Activated CD4-positive, alpha-beta memory T cell treated with anti-CD3 and anti-CD28 coated beads, Interleukin-2, amount 10 ng/mL, durations not matched to agents 7 days and 5 days (primary cell): Measurements from ENCODE around the gene HS6ST3. TPM values are rescaled to one million over a fixed set of nuclear protein-coding genes. Genes with fewer than 3 reads are reported as not detected.

Experiments
- CTCF ChIA-PET: fragments of 350-600 bp; sonication (Branson Sonifier 250); formaldehyde crosslinking; loops from one replicate; lab custom pipeline; 2021; ENCODE audit warnings: antibody characterized with exemption, inconsistent platforms; lab: Charles Lee
- POLR2A ChIA-PET: fragments of 350-600 bp; sonication (Branson Sonifier 250); formaldehyde crosslinking; loops from one replicate; lab custom pipeline; 2021; ENCODE audit warnings: antibody characterized with exemption; lab: Charles Lee
- DNase-seq: peaks from one replicate; pipeline ENCODE4 v3.0.0-alpha.2; 2020
- H3K27ac Mint-ChIP-seq: one replicate; pipeline ENCODE4 v1.8.0; 2021; ENCODE audit warnings: mild to moderate bottlenecking, mixed read lengths
- H3K27me3 Mint-ChIP-seq: one replicate; pipeline ENCODE4 v1.8.0; 2021; ENCODE audit warnings: mixed read lengths
- H3K36me3 Mint-ChIP-seq: one replicate; pipeline ENCODE4 v1.8.0; 2021; ENCODE audit warnings: low read depth, mixed read lengths
- H3K4me1 Mint-ChIP-seq: one replicate; pipeline ENCODE4 v1.8.0; 2021; ENCODE audit warnings: mixed read lengths
- H3K4me3 Mint-ChIP-seq: one replicate; pipeline ENCODE4 v1.8.0; 2021; ENCODE audit warnings: mild to moderate bottlenecking, mixed read lengths
- H3K9me3 Mint-ChIP-seq: one replicate; pipeline ENCODE4 v1.8.0; 2021; ENCODE audit warnings: mixed read lengths
- total RNA-seq, 2 experiments: library from RNA; stranded (reverse); gene quantifications; one replicate each; pipeline ENCODE4 v1.2.3, GENCODE V29; 2021

The HS6ST3 gene
- total RNA-seq, 2 experiments from 2014 or later: not detected

DNA sequence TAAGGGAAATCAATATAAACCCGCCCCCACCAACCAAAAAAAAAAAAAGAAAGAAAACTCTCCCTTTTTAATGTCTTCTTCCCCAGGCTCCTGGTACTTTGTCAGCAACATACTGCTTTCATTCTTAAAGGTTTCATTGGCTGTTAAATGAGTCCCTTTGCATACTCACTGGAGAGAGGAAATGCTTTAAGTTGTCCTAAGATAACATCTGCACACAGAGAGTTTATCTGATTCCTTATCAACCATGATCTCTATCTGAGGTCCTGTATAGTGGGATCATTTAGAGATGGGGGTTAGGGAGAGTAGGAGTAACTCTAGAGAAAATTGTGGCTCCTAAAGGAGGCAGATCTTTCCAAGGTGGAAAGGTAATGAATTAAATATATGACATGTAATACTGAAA lies 747.9 kb downstream of the HS6ST3 start:
- H3K27ac Mint-ChIP-seq: no peak overlapping the region
- H3K27me3 Mint-ChIP-seq: no peaks in the 10 kb centered on the region
- no peaks in the 10 kb centered on the region for H3K4me1 Mint-ChIP-seq
- H3K9me3 Mint-ChIP-seq: peaks cover 4% of the 10 kb centered on the region
- no peak overlapping the region for H3K4me3 Mint-ChIP-seq
- no peaks in the 10 kb centered on the region for H3K36me3 Mint-ChIP-seq
- ChIA-PET CTCF (no interaction called here), POLR2A (no interaction called here)
- DNase-seq: no peak

DNA sequence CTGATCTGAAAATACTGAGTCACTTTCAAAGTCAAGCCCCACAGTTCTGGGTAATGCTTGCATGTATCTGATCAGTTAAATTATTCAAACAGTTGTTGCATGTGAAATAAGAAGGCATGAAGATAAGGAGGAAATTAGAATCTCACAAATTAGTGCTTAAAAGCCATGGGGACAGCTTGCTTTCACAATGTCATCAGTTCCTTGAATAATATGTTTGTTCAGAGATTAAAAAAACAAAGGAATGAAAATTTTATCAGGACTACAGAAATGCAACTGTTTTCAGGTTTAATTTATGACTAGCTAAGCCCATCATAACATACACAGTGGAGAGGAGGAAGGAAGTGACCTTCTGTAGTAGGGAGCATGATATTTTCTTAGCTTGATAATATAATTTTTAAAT lies 754.3 kb downstream of the HS6ST3 start:
- H3K4me3 Mint-ChIP-seq: no peak overlapping the region
- H3K9me3 Mint-ChIP-seq: no peaks in the 10 kb centered on the region
- ChIA-PET POLR2A (no interaction called here), CTCF (no interaction called here)
- no peaks in the 10 kb centered on the region for H3K27me3 Mint-ChIP-seq
- no peaks in the 10 kb centered on the region for H3K4me1 Mint-ChIP-seq
- DNase-seq: no peak
- no peaks in the 10 kb centered on the region for H3K36me3 Mint-ChIP-seq
- H3K27ac Mint-ChIP-seq: no peak overlapping the region

DNA sequence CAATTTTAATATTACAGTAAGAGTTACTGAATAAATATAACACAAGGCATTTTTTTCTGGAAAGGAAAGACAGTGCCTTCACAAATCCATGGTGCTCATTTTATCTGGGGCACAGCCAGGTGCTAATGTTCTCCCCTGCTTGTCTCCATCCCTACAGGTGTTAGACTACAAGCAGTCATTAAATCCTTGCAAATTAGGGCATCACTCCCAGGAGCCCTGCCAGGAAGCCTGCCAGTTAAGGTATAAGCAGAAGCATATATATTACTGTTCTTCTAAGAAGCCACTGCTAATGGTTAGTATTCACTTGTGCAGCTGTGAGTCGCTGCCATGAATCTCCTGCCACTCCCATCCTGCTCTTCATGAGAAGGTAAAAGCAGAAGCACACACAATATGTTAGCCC lies 754.7 kb downstream of the HS6ST3 start:
- no peak overlapping the region for H3K4me3 Mint-ChIP-seq
- H3K27ac Mint-ChIP-seq: no peak overlapping the region
- DNase-seq: no peak
- ChIA-PET CTCF (no interaction called here), POLR2A (no interaction called here)
- no peaks in the 10 kb centered on the region for H3K4me1 Mint-ChIP-seq
- no peaks in the 10 kb centered on the region for H3K27me3 Mint-ChIP-seq
- no peaks in the 10 kb centered on the region for H3K36me3 Mint-ChIP-seq
- no peaks in the 10 kb centered on the region for H3K9me3 Mint-ChIP-seq

DNA sequence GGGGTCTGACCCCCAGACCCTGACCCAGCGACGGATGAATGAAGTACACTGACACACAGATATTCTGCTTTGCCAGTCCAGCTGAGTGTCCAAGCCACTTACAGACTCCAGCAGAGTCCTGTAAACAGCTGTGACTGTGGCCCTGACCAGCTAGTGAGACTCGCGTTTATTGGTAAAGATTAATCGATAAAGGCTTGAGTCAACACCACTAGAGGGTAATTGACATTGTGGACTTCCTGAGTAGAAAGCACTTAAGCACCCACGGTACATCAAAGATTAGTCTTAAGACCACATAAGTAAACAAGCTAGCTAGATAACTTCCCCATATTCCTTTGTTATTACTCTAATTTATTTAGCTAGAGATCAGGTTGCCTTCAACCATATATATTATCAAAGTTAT lies 758.4 kb downstream of the HS6ST3 start:
- Mint-ChIP-seq H3K27ac (no peak overlapping the region), H3K4me3 (no peak overlapping the region), H3K36me3 (no peaks in the 10 kb centered on the region), H3K27me3 (no peaks in the 10 kb centered on the region), H3K9me3 (no peaks in the 10 kb centered on the region), H3K4me1 (no peaks in the 10 kb centered on the region)
- CTCF ChIA-PET: no interaction called here
- DNase-seq: no peak
- POLR2A ChIA-PET: no interaction called here

DNA sequence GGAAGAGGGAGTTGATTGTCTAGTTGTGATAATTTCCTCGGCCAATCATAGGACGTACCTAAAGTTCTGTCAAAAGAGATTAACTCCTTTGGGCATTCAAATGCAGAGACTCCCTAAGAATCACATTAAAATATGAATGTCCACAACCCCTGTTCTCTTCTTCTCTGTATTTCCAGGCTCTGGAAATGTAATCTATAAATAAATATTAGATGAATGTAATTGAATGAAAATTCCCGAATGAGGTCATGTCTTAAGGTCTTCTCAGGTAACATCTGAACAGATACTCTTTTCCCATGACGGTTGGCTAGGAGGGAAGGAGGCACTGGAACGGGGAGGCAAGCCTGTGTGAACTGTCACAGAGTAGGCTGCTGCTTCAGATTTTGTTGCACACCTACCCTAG lies 759.2 kb downstream of the HS6ST3 start:
- no peaks in the 10 kb centered on the region for H3K9me3 Mint-ChIP-seq
- POLR2A ChIA-PET: no interaction called here
- no peak overlapping the region for H3K27ac Mint-ChIP-seq
- no peaks in the 10 kb centered on the region for H3K27me3 Mint-ChIP-seq
- no peaks in the 10 kb centered on the region for H3K4me1 Mint-ChIP-seq
- CTCF ChIA-PET: no interaction called here
- no peak for DNase-seq
- H3K4me3 Mint-ChIP-seq: no peak overlapping the region
- H3K36me3 Mint-ChIP-seq: no peaks in the 10 kb centered on the region

DNA sequence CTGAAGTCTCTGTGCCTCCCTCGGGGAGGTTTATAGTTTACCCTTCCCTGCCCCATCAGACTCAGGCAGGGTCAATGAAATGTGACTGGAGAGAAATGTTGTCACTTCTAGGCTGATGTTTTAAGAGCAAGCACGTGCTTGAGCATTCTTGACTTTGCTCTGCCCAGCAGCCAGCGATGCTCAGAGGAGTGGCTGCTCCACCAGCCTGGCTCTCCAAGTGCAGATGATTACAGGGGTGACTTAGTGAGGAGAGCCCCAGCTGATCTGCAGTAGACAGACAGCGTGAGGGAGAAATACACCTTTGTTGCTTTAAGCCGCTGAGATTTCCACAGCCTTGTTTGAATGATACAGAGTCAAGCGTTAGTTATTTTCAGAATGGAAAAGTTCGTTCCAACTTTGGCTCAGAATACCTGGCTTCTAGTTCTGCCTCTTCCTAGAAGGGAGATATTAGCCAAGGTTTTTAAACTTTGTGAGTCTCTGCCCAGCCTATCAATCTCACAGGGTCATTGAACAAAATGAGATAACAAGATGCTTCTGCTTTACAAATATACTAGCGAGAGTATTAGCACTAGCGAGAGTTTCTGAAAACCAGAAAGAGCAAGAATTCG lies 760.7 kb downstream of the HS6ST3 start:
- POLR2A ChIA-PET: no interaction called here

DNA sequence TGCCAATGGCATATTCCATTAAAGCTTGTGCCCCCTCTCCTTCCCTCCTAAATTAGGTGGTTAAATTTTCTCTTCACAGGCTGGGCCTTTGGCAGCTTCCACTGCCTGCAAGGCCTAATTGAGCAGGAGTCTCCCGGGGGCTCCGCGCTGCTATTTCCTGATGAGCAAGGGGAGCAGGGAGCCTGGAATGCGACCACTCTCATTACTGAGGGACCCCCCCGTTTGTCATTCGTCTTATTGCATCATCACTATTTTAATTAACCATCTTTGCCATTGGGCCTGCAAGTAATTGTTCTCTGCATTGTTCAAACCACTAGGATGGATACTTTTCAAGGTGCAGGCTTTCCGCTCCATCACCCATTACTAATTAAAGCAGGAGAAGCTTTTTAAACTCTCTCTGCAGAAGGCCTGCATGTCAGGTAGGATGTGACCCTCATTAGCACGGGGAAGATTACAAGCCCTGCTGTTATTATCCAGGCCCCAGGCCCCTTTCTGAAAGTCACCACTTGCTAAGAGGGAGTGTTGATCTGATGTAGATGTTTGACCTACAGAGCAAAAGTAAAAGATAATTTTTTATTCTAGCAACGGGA lies 762.0 kb downstream of the HS6ST3 start:
- Mint-ChIP-seq H3K27ac (no peak overlapping the region), H3K4me3 (no peak overlapping the region), H3K36me3 (no peaks in the 10 kb centered on the region), H3K9me3 (no peaks in the 10 kb centered on the region), H3K4me1 (no peaks in the 10 kb centered on the region), H3K27me3 (no peaks in the 10 kb centered on the region)
- POLR2A ChIA-PET: no interaction called here
- DNase-seq: no peak
- CTCF ChIA-PET: no interaction called here

More for the DNA sequence above, 760.7 kb downstream of the HS6ST3 start:
- no peak overlapping the region for H3K27ac Mint-ChIP-seq
- no peaks in the 10 kb centered on the region for H3K4me1 Mint-ChIP-seq
- DNase-seq: no peak
- no peak overlapping the region for H3K4me3 Mint-ChIP-seq
- H3K36me3 Mint-ChIP-seq: no peaks in the 10 kb centered on the region
- no peaks in the 10 kb centered on the region for H3K27me3 Mint-ChIP-seq
- no peaks in the 10 kb centered on the region for H3K9me3 Mint-ChIP-seq
- CTCF ChIA-PET: no interaction called here

DNA sequence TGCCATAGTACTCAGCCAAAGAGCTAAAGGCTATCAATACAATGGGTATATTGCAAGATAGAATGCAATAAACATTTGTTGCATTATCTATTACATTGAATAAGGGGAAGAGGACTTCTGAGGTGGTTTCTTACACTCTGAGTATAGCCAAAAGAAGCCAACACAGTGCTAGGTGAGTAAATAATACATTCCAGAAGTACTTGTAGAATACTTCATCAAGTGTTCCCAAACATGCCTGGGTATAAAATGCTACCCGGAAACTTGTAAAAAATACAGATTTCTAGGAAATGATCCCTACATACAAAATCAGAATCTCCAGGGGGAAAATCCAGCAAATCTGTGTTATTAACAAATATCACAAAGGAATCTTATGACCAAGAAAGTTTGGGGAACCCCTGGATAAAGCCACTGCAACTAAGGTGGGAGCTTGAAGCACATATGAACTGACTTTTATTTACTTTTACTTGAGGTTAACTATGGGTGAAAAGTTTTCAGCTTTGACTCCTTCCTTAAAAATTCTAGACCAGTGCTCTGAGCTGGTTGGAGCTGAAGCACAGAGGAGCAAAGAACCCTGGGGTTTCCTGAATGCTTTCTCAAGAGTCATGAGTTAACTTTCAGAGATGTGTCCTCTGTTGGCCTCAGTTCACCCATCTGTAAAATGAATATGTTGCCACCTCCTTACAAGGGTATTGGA lies 768.4 kb downstream of the HS6ST3 start:
- Mint-ChIP-seq H3K4me1 (no peaks in the 10 kb centered on the region), H3K27ac (no peak overlapping the region)
- CTCF ChIA-PET: no interaction called here

DNA sequence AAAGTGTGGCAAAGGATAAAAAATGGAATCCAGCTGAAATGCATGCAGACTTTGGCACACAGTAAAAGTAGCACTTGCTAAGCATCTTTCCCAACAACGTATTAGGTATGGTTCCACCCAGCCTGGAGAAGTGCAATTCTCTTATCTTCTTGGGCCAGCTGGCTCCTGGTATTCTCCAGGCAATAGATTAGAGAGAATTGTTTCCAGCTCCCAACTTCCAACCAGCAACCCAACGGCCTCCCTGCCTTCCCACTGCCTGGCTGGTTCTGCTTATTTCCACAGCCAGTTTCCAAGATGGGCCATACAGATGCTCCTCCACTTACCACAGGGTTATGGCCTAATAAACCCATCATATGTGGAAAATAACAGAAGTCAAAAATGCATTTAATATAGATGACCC lies 771.0 kb downstream of the HS6ST3 start:
- Mint-ChIP-seq H3K9me3 (no peaks in the 10 kb centered on the region), H3K36me3 (no peaks in the 10 kb centered on the region), H3K27me3 (no peaks in the 10 kb centered on the region), H3K4me1 (no peaks in the 10 kb centered on the region), H3K4me3 (no peak overlapping the region), H3K27ac (no peak overlapping the region)
- DNase-seq: no peak
- ChIA-PET CTCF (interaction anchor here (0.6 kb wide), 1 partner anchor 19 kb away, joined by 3 read pairs; no protein-coding TSS in a partner anchor), POLR2A (no interaction called here)

More for the DNA sequence above, 768.4 kb downstream of the HS6ST3 start:
- no peak for DNase-seq
- H3K4me3 Mint-ChIP-seq: no peak overlapping the region
- no peaks in the 10 kb centered on the region for H3K9me3 Mint-ChIP-seq
- no peaks in the 10 kb centered on the region for H3K36me3 Mint-ChIP-seq
- no peaks in the 10 kb centered on the region for H3K27me3 Mint-ChIP-seq
- POLR2A ChIA-PET: no interaction called here

DNA sequence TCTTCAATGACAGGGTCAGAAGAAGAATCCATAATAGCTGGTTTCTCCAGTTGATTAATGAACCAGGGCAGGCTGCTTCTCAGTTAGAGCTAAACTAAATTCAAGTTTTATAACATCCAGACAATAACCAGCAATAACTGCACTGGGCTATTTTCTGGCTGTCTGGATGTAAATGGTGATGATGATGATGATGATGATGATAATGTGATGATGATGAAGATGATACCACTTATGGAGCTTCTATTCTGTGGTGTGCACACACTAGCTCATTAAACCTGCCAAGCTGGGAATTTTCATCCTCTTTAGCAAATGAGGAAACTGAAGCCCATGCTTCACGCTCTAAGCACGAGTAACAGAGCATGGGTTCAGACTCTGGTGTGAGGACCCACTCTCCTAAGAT lies 772.2 kb downstream of the HS6ST3 start:
- no peaks in the 10 kb centered on the region for H3K9me3 Mint-ChIP-seq
- ChIA-PET POLR2A (no interaction called here), CTCF (no interaction called here)
- no peaks in the 10 kb centered on the region for H3K4me1 Mint-ChIP-seq
- H3K27ac Mint-ChIP-seq: no peak overlapping the region
- H3K27me3 Mint-ChIP-seq: no peaks in the 10 kb centered on the region
- no peak overlapping the region for H3K4me3 Mint-ChIP-seq
- no peak for DNase-seq
- H3K36me3 Mint-ChIP-seq: no peaks in the 10 kb centered on the region

DNA sequence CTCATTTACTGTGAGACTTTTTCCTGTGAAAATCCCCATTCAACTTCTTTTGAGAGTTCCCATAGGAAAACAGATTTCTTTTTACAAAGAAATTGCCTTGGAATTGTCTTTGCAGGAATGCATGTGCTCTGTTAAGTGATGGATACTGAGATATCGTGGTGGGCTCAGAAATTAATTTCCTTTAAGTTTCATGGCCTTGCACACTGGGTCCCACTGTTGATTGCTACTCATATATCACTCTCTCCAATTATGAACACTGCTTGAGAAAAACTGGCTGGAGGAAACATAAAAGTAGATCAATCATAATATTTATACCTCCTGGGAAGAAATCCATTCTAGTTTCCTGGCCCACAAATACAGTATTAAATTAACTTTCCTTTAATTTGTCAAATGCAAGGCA lies 773.1 kb downstream of the HS6ST3 start:
- H3K4me3 Mint-ChIP-seq: no peak overlapping the region
- H3K27me3 Mint-ChIP-seq: no peaks in the 10 kb centered on the region
- H3K27ac Mint-ChIP-seq: no peak overlapping the region
- no peaks in the 10 kb centered on the region for H3K36me3 Mint-ChIP-seq
- ChIA-PET POLR2A (no interaction called here), CTCF (no interaction called here)
- no peak for DNase-seq
- no peaks in the 10 kb centered on the region for H3K4me1 Mint-ChIP-seq
- H3K9me3 Mint-ChIP-seq: no peaks in the 10 kb centered on the region

DNA sequence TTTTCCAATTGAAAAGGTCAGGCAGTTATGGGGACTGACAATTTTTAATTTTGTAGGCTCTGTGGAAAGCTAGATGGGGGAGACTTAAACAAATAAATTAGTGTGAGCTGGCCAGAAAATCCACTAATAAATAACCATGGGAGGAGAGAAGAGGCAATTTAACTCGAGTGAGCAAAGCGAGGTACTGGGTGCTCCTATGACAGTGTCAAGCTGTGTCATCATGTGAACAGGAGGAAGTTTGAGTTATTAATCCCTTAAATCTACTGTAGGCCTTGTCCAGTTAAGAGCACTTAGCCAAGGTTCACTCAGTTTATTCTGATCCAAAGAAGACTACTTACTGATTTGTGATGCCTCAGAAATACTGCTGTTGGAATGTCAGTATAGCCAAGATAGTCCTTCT lies 781.6 kb downstream of the HS6ST3 start:
- H3K27me3 Mint-ChIP-seq: no peaks in the 10 kb centered on the region
- DNase-seq: no peak
- no peaks in the 10 kb centered on the region for H3K36me3 Mint-ChIP-seq
- no peaks in the 10 kb centered on the region for H3K9me3 Mint-ChIP-seq
- ChIA-PET CTCF (no interaction called here), POLR2A (no interaction called here)
- no peaks in the 10 kb centered on the region for H3K4me1 Mint-ChIP-seq
- H3K4me3 Mint-ChIP-seq: no peak overlapping the region
- H3K27ac Mint-ChIP-seq: no peak overlapping the region

DNA sequence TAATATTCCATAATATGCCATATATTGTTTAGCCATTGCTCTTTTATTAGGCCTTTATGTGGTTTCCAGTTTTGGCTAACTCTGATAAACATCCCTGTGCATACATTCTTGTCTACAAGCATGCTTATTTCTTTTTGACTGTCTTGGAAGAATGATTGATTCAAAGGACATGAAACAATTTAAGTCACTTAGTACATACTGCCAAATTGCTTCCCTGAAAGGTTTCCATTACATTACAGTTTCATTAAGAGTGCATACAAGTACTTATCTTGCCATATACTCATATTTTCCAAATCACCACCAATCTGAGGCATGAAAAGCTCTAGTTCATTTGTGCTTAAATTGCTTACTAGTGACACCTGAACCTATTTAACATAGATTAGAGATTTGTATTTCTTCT lies 790.5 kb downstream of the HS6ST3 start:
- ChIA-PET POLR2A (no interaction called here), CTCF (interaction anchor here (0.6 kb wide), 1 partner anchor 473 kb away, joined by 5 read pairs; no protein-coding TSS in a partner anchor)
- Mint-ChIP-seq H3K27ac (no peak overlapping the region), H3K4me3 (no peak overlapping the region), H3K27me3 (no peaks in the 10 kb centered on the region), H3K36me3 (no peaks in the 10 kb centered on the region), H3K9me3 (no peaks in the 10 kb centered on the region), H3K4me1 (no peaks in the 10 kb centered on the region)
- DNase-seq: no peak
